T-helper 1 cell treated with Interleukin-12 subunit alpha and Interleukin-12 subunit beta and Interleukin-4 antibody, amounts not matched to agents 30 μg/mL and 1 μg/mL, for 36 hours (primary cell): ENCODE results near the gene RAB30.

Experiments used
- H3K27ac Mint-ChIP-seq: one replicate; pipeline ENCODE4 v1.8.0; 2021; ENCODE audit warnings: mild to moderate bottlenecking, mixed read lengths
- H3K27me3 Mint-ChIP-seq: one replicate; pipeline ENCODE4 v1.8.0; 2021; ENCODE audit warnings: low read depth, mixed read lengths
- H3K36me3 Mint-ChIP-seq: one replicate; pipeline ENCODE4 v1.8.0; 2021; ENCODE audit warnings: low read depth, mixed read lengths
- H3K4me1 Mint-ChIP-seq: one replicate; pipeline ENCODE4 v1.8.0; 2021; ENCODE audit warnings: low read depth, mixed read lengths
- H3K4me3 Mint-ChIP-seq: one replicate; pipeline ENCODE4 v1.8.0; 2021; ENCODE audit warnings: mild to moderate bottlenecking, moderate library complexity, mixed read lengths
- H3K9me3 Mint-ChIP-seq: one replicate; pipeline ENCODE4 v1.8.0; 2021; ENCODE audit warnings: mixed read lengths

The RAB30 gene

GRCh38 chr11:83087035-83087434, 15.3 kb upstream of the RAB30 start:
- Mint-ChIP-seq H3K27me3 (no peaks in the 10 kb centered on the region), H3K4me1 (peaks cover 5% of the 10 kb centered on the region), H3K36me3 (no peaks in the 10 kb centered on the region), H3K9me3 (no peaks in the 10 kb centered on the region), H3K27ac (no peak overlapping the region), H3K4me3 (no peak overlapping the region)

GRCh38 chr11:83079820-83080219, 8.1 kb upstream of the RAB30 start:
- Mint-ChIP-seq H3K27me3 (no peaks in the 10 kb centered on the region), H3K9me3 (no peaks in the 10 kb centered on the region), H3K27ac (no peak overlapping the region), H3K4me1 (peaks cover 2% of the 10 kb centered on the region), H3K36me3 (peaks cover 8% of the 10 kb centered on the region), H3K4me3 (no peak overlapping the region)

- no peak overlapping the region for H3K4me3 Mint-ChIP-seq
- H3K4me1 Mint-ChIP-seq = peaks cover 11% of the 10 kb centered on the region
- H3K27me3 Mint-ChIP-seq = no peaks in the 10 kb centered on the region
- no peak overlapping the region for H3K27ac Mint-ChIP-seq
- H3K9me3 Mint-ChIP-seq = no peaks in the 10 kb centered on the region
- H3K36me3 Mint-ChIP-seq = peaks cover 17% of the 10 kb centered on the region
These were observed 6.6 kb upstream of the RAB30 start for GRCh38 chr11:83078269-83078668.

- Mint-ChIP-seq H3K9me3 (no peaks in the 10 kb centered on the region), H3K27me3 (no peaks in the 10 kb centered on the region), H3K4me1 (peaks cover 23% of the 10 kb centered on the region), H3K36me3 (peaks cover 22% of the 10 kb centered on the region), H3K27ac (peak overlapping the region; percentile 58), H3K4me3 (no peak overlapping the region)
These were observed 2.2 kb upstream of the RAB30 start for GRCh38 chr11:83073884-83074283.

GRCh38 chr11:83073258-83073657, 1.6 kb upstream of the RAB30 start:
- peaks cover 23% of the 10 kb centered on the region for H3K36me3 Mint-ChIP-seq
- H3K27ac Mint-ChIP-seq = peak overlapping the region; percentile 76
- no peaks in the 10 kb centered on the region for H3K9me3 Mint-ChIP-seq
- no peak overlapping the region for H3K4me3 Mint-ChIP-seq
- peaks cover 29% of the 10 kb centered on the region for H3K4me1 Mint-ChIP-seq
- H3K27me3 Mint-ChIP-seq = no peaks in the 10 kb centered on the region

GRCh38 chr11:83072350-83073242, 899 bp upstream of the RAB30 start:
- Mint-ChIP-seq H3K4me3 (no peak overlapping the region), H3K4me1 (peaks cover 30% of the 10 kb centered on the region), H3K36me3 (peaks cover 24% of the 10 kb centered on the region), H3K9me3 (no peaks in the 10 kb centered on the region), H3K27me3 (no peaks in the 10 kb centered on the region), H3K27ac (peak overlapping the region; percentile 76)

GRCh38 chr11:83070731-83071566, 748 bp downstream of the RAB30 start:
- no peaks in the 10 kb centered on the region for H3K9me3 Mint-ChIP-seq
- H3K36me3 Mint-ChIP-seq = peaks cover 21% of the 10 kb centered on the region
- peaks cover 30% of the 10 kb centered on the region for H3K4me1 Mint-ChIP-seq
- H3K4me3 Mint-ChIP-seq = no peak overlapping the region
- no peak overlapping the region for H3K27ac Mint-ChIP-seq
- H3K27me3 Mint-ChIP-seq = no peaks in the 10 kb centered on the region

GRCh38 chr11:83070044-83070701, 1.5 kb downstream of the RAB30 start:
- no peaks in the 10 kb centered on the region for H3K9me3 Mint-ChIP-seq
- H3K27me3 Mint-ChIP-seq = no peaks in the 10 kb centered on the region
- no peak overlapping the region for H3K4me3 Mint-ChIP-seq
- peaks cover 30% of the 10 kb centered on the region for H3K4me1 Mint-ChIP-seq
- peaks cover 21% of the 10 kb centered on the region for H3K36me3 Mint-ChIP-seq
- peak overlapping the region; percentile 4 for H3K27ac Mint-ChIP-seq

- Mint-ChIP-seq H3K4me3 (peak overlapping the region; percentile 37), H3K9me3 (no peaks in the 10 kb centered on the region), H3K36me3 (peaks cover 18% of the 10 kb centered on the region), H3K4me1 (peaks cover 33% of the 10 kb centered on the region), H3K27me3 (no peaks in the 10 kb centered on the region), H3K27ac (peak overlapping the region; percentile 4)
These were observed 2.2 kb downstream of the RAB30 start for GRCh38 chr11:83069441-83070043.

GRCh38 chr11:83068568-83068967, 3.1 kb downstream of the RAB30 start:
- H3K4me1 Mint-ChIP-seq = peaks cover 31% of the 10 kb centered on the region

GRCh38 chr11:83064011-83064410, 7.7 kb downstream of the RAB30 start:
- Mint-ChIP-seq H3K27ac (no peak overlapping the region), H3K9me3 (peaks cover 25% of the 10 kb centered on the region), H3K36me3 (peaks cover 19% of the 10 kb centered on the region), H3K4me3 (no peak overlapping the region), H3K27me3 (no peaks in the 10 kb centered on the region), H3K4me1 (peaks cover 30% of the 10 kb centered on the region)

More at GRCh38 chr11:83068568-83068967, 3.1 kb downstream of the RAB30 start:
- Mint-ChIP-seq H3K27me3 (no peaks in the 10 kb centered on the region), H3K4me3 (no peak overlapping the region), H3K36me3 (peaks cover 13% of the 10 kb centered on the region), H3K27ac (no peak overlapping the region), H3K9me3 (no peaks in the 10 kb centered on the region)

- Mint-ChIP-seq H3K36me3 (peaks cover 15% of the 10 kb centered on the region), H3K27me3 (no peaks in the 10 kb centered on the region), H3K9me3 (peaks cover 25% of the 10 kb centered on the region), H3K4me1 (peaks cover 23% of the 10 kb centered on the region), H3K27ac (peak overlapping the region; percentile 90), H3K4me3 (peak overlapping the region; percentile 69)
These were observed 8.5 kb downstream of the RAB30 start for GRCh38 chr11:83063073-83063754.

- peaks cover 18% of the 10 kb centered on the region for H3K36me3 Mint-ChIP-seq
- peaks cover 24% of the 10 kb centered on the region for H3K4me1 Mint-ChIP-seq
- no peak overlapping the region for H3K4me3 Mint-ChIP-seq
- H3K27me3 Mint-ChIP-seq = no peaks in the 10 kb centered on the region
- peaks cover 25% of the 10 kb centered on the region for H3K9me3 Mint-ChIP-seq
- peak overlapping the region; percentile 70 for H3K27ac Mint-ChIP-seq
These were observed 9.8 kb downstream of the RAB30 start for GRCh38 chr11:83061883-83062282.
